Stimulated activated CD8-positive, alpha-beta memory T cell treated with anti-CD3 and anti-CD28 coated beads, Interleukin-7, amount 100 ng/mL, for 48 hours (primary cell): Measurements from ENCODE around the gene RBM24.
"Not testable (repeated sequence)": the region's sequence is repeated elsewhere in the genome, so short reads cannot be mapped to it uniquely, and the experiment has no call there.

Source experiments
- DNase-seq, 2 donors: peaks; one replicate each; pipeline ENCODE4 v3.0.0-alpha.2; 2020; ENCODE audit warnings: low read depth in 1 of 2; ENCODE audit errors: extremely low read depth in 1 of 2

The RBM24 gene

DNA sequence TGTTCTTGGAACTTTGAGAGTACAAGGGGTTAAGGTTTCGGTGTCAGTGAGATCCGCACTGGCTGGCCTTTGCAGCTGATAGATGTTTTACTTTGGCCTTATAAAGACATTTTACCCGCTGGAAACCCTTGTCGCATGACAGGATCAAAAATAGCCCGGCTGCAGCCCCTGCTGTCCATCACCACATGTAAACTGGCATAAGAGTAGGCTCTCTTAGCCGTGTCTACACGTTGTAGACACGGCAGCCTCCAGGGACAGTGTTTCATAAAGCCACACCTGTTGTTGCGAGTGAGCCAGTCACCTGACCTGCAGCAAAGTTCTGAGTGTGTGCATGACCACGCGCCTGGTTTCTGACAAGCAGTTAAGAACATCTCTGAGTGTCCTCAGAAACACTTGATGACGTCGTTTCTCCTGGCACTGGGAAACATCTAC lies 8.5 kb downstream of the RBM24 start:
- no peak for DNase-seq

DNA sequence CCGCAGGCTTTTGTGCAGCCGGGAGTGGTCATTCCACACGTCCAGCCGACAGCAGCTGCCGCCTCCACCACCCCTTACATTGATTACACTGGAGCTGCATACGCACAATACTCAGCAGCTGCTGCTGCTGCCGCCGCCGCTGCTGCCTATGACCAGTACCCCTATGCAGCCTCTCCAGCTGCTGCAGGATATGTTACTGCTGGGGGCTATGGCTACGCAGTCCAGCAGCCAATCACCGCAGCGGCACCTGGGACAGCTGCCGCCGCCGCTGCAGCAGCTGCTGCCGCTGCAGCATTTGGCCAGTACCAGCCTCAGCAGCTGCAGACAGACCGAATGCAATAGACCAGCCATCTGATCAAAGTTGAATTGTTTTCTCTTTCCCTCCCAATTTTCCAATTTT lies 10.6 kb downstream of the RBM24 start:
- DNase-seq: no peak

DNA sequence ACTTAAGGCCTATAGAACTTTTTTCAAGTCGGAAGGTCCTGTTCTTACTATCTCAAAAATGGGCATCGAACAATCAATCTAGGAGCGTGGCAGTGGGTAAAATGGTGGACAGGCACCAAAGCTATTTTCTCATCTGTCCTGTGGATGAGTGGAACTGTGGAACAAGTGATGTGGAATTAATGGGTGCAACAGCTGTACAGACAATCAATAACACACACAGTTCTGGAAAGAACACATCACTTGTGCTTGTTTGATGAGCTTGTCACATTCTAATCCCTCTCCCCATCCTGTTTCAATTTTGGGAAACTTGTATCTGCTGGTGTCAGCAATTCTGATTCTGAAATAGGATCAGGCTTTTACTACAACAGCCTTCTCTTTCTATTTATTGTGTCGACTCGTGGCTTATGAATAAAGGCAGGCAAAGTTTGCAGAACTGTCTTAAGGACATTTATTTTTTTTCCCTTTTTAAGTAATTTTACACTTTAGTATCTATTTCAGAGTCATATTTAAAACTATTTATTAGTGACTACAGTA lies 11.5 kb downstream of the RBM24 start:
- DNase-seq: no peak

DNA sequence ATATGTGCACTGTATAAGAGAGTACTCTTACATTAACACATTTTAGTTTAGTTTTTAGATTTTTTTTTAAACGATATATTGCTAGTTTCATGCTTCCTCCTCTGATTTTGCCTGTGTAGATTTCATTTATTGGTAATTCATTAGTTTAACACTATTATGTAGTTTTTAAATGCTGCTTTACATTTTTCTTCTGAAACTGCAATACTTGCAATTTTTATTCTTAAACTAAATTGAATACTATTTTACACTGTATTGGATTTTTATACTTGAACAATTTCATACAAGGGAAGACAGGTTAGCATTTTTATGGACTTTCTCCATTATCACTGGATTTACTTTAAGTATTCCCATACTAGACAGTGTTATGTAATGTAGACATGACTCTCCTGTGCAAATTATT lies 12.2 kb downstream of the RBM24 start:
- no peak for DNase-seq

DNA sequence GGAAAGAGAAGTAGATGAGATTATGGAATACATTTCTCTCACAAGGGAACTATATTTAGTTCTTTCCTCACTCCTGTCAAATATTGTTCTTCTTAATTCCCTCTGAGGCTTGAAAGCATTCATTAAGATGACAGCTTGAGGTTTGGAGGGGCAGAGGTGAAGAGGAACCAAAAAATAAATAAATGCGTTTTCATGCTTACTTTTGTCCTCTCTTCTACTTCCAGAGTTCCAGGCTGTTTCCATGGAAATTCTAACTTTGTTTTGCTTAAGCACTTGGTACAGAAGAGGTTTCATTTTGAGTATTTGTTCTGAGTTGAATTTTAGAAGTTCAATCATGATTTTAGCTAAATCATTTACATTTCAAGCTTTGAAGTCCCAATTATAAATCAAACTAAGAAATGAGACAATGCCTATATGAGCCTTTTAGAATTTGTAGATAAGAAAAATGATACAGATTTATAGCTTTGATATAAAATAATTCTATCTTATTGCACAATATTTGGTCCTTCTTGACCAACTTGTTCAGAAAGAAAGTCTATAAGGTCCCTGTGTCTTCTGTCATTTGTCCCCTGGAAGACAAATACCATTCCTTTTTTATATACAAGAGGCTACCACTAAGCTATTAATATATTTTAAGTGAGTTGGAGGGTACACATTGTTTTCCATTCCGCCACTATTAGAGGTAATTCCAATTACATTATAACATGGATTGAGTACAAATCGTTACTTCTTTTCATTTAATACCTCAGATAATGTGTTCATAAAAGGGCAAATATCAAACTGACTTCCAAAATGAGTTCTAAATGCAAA lies 16.3 kb downstream of the RBM24 start:
- no peak for DNase-seq

DNA sequence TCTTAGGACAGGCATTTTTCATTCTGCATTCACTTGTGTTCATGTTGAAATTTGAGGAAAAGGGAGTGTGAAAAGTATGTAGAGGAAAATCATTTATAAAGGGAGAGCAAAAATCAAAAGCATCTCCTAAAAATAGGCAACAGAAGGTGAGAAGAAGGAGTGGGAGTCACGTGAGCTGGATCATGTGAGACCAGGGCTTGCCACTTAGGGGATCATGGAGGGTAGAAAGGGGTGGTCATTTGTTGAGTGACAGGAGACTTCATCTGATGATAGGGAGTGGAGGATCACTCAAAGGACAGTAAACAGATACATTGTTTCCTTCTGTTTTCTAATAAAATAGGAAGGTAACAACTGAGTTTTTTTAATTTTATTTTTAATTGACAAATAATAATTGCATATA lies 17.1 kb downstream of the RBM24 start:
- DNase-seq: no peak

DNA sequence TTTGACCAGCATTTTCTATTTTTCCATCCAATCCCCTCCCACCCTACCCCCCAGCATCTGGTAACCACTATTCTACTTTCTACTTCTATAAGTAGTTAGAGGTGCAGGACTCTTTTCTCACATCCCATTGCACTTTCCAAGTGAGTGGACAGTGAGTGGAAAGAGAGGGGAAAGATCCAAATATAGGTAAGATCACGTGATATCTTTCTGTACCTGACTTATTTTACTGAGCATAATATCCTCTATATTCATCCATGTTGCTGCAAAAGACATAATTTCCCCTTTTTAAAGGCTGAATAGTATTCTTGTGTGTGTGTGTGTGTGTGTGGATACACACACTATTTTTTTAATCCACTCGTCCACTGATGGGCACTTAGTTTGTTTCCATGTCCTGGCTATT lies 18.1 kb downstream of the RBM24 start:
- DNase-seq: no peak

DNA sequence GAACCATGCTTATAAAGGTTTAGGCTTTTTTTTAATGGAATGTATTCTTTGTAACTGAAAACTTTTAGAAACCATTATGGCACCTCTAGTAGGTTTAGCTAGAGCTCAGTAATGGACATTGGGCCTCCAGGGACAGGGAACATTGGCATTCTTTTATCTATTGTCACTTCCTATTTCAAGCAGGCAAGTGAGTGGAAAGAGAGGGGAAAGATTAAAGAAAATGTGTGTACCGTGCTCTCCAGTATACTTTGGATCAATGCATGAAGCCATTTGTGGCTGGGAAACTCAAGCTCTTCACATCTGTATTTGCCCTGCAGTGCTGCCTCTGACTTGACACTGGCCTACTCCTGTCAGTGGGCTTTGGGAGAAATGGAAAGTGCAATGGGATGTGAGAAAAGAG lies 18.6 kb downstream of the RBM24 start:
- DNase-seq: no peak

DNA sequence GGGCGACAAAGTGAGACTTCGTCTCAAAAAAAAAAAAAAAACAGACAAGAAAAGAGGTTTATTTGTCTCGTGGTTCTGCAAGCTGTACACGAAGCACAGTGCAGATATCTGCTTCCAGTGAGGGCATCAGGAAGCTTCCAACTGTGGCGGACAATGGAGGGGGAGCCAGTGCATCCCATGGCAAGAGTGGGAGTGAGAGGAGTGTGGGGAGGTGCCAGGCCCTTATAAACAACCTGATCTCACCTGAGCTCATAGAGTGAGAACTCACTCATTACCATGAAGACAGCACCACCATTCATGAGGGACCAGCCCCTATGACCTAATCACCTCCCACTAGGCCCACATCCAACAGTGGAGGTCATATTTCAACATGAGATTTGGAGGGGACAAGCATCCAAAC lies 19.5 kb downstream of the RBM24 start:
- no peak for DNase-seq

DNA sequence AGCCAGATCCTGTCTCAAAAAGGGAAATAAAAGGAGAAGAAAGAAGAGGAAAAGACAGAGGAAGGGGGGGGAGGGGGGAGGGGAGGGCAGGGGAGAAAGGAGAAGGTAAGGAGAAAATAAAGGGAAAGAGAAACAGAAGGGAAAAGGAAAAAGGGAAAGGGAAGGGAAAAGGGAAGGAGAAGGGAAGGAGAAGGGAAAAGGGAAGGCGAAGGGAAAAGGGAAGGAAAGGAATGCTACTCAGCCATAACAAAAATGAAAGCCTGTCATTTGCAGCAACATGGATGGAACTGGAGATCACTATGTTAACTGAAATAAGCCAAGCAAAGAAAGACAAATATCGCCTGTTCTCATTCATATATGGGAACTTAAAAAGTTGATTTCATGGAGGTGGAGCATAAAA lies 22.3 kb downstream of the RBM24 start:
- DNase-seq: no peak

DNA sequence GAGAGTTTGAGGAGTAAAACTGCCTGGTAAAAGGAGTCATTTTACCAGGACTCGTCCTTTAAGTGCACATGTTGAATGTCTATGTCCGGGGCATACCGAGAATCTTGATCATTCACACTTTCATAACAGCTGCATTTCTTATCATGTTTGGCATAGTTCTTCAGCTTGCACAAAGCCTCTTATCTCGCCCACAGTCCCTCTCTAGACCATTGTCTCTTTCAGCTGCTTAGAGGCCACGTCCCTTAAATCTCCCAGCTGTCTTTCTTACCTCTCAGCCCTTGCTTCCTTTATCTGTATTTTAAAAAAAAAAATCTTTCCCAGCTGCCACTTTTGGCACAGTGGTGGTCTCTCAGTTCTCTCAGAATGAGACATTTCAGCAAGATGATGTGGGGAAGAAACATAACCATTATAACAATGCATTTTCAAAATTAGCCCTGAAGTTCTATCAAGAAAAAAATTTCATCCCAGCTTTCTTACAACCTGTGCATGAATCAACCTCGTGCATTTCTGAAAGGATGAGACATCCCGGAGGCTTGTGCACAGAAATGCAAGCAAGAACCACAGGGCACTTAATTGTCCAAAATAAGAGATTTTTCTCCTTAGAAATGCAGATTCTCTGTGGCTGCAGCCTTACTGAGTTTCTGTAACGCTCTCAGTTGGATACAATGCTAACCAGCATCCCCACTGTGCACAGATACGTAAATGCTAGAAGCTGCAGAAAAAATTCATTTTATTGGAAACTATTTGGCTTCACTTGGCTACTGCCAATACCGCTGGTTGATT lies 24.2 kb downstream of the RBM24 start:
- no peak for DNase-seq

DNA sequence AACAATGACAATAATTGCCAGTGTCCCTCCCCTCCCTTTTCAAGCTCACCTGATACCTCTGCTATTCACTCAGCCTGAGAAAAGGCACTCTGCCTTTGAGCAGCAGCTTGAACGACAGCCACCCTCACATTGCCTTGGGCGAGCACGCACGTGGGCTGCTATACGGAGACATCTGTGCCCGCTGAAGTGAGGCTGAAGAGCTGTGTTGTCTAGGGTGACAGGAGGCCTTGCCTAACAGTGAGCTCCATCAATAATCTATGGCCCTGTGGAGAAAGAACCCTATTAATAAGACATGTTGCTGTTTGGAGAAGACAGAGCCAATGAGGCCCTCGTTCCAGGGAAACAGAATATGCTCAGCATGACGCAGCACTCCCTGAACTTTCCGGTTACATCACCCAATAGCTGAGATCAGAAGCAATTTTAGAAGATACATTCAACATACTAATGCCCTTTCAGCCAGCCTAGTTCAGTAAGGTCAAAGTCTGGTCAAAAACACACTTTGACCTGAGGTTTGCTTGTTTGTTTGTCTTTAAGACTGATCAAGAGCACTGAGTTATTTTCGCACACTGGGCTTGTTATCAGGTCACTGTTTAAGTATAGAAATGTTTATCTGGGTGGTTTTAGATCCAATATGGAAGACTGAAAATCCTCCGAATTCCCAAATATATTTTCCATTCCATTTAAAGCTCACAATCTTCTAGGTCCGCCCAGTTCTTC lies 30.6 kb downstream of the RBM24 start:
- no peak for DNase-seq

DNA sequence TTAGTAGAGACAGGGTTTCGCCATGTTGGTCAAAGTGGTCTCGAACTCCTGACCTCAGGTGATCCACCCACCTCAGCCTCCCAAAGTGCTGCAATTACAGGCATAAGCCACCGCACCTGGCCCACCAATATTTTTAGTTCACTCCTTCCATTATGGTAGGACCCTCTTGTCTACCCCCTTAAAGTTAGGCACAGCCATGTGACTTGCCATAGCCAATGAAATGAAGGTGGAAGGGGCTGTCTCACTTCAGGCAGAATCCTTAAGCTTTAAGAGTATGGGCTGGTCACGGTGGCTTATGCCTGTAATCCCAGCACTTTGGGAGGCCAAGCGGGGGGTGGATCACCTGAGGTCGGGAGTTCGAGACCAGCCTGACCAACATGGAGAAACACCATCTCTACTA lies 32.1 kb downstream of the RBM24 start:
- DNase-seq: not testable (repeated sequence)

DNA sequence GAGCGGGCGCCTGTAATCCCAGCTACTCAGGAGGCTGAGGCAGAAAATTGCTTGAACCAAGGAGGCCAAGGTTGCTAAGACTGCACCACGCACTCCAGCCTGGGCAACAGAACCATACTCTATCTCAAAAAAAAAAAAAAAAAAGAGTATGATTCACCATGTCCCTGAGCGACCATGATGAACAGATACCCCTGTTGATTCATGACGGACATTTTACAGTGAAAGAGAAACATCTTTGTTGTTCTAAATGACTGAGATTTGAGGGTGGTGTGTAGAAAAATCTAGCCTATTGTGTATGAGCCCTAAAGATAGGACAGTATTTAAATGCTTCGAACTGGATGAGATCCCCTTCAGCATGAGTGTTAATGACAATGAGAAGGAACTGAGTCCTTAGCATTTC lies 32.8 kb downstream of the RBM24 start:
- no peak for DNase-seq

DNA sequence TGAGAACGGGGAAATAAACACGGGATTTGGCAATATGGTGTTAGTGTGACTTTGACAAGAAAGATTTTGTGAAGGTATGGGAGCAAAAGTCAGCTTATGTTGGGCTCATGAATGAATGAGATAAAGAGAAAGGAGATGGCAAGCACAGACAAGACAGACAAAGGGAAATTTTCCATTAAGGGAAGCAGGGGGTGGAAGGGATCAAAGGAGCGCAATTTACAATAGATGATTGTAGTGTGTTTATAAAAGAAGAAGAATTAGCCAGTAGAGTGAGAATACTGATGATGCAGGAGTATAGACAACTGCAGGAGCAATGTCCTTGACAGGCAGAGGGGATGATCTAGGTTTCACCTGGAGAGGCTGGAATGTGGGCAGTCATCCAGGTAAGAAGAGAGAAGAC lies 34.1 kb downstream of the RBM24 start:
- no peak for DNase-seq

DNA sequence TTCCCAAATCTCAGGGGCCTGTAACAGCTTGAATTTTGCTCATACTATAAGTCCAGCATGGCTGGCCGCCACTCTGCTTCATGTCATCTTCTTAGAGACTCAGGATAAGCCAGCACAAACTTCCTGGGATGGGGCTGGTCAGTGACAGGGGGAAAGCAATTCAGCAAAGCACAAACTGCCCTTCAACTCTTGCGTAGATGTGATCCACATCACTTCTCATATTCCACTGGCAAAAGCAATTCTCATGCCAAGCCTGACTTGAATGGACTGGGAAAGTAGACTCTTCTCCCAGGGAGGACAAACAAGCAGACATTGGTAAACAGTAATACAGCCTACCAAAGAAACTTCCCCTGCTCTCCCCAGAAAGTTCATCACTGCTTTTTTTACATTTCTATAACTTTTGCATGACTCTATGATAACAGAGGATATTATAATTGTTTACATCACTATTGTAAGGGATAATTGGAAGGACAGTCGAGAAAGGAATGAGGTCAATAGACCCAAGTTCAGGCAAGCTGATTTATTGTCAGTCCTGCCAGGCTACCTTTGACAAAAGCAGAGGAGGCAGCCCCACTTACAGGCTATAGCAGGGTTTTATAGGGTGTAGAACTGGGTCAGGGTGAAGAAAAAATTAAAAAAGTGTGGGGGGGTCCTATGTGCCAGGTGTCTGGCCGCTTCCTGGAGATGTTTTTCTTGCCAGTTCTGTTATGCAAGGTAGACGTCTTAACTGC lies 37.4 kb downstream of the RBM24 start:
- no peak for DNase-seq

DNA sequence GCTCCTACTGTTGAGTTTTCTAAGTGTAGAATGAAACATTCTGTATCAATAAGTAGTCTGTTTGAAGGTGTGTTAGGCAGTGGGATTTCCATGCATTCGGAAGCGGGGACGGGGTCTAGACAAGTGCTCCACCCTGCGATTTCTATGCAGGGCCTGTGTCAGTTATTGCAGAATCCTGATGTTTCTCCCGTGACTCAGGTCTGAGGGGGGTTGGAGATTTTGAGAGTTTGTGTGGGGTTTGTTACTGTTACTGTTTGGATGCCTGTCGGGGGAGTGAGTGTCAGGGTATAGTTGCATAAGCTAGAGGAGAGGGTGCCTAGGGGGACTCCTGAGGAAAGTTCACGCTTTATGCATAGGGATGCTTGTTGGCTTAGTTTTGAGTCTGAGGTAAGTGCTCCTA lies 39.1 kb downstream of the RBM24 start:
- DNase-seq: not testable (repeated sequence)

DNA sequence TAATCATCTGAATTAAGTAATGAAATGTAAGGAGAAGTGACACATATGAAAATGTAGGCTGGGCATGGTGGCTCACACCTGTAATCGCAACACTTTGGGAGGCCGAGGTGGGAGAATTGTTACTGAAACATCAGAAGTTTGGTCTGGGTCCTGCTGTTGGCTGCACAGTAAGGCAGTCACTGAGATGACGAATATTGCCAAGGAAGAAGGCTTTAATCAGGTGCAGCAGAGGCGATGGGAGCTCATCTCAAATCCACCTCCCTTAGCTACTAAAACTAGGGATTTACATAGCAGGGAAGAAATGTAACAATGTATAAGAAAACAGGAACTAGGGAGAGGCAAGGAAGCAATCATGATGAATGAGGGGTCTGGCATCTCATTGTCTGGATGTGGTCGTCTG lies 50.1 kb downstream of the RBM24 start:
- DNase-seq: no peak

DNA sequence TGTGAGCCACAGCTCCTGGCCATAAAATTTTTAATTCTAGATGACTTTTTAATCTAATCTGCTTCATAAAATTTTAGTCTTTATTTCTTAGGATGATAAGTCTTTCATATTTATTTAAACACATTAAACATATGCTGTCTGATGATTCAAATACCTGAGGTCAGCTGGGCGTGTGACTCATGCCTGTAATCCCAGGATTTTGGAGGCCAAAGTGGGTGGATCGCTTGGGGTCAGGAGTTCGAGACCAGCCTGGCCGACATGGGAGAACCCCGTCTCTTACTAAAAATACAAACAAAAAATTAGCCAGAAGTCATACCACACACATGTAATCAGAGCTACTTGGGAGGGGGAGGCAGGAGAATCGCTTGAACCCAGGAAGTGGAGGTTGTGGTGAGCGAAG lies 53.1 kb downstream of the RBM24 start:
- DNase-seq: no peak

DNA sequence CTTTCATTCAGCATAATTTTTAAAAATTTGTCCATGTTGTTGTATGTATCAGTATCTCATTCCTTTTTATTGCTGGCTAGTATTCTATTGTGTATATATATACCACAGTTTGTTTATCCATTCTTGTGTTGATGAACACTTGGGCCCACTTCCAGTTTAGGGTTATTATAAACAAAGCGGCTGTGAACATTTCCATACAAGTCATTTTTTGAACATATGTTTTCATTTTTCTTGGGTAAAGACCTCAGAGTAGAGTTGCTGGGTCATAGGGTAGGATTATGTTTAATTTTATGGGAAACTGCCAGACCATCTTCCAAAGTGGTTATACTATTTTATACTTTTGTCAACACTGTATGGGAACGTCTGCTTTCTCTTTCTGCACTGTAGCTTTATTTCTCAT lies 55.3 kb downstream of the RBM24 start:
- no peak for DNase-seq

DNA sequence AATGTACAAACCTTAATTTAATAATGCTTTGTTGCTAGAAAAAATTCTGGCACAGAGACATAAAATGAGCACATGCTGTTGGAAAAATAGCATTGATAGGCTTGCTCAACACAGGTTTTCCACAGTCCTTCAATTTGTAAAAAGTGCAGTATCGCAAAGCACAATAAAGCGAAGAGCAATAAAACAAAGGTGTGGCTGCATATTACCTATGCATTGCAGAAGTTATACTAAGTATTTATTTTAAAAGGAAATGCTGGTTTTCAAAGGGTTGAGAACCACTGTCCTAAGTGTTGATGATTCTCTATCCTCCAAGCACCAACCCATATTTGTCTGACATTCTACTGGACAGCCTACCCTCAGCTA lies 58.1 kb downstream of the RBM24 start:
- no peak for DNase-seq
